ENCODE results near the gene FYB1. TPM values are rescaled to one million over a fixed set of nuclear protein-coding genes. Genes with fewer than 3 reads are reported as not detected.

FYB1 gene
- total and polyA plus RNA-seq, 2 experiments from 2014 or later = not detected

- Histone ChIP-seq H3F3A (replicated peaks; ENCODE audit: low read depth) (no peaks in the 10 kb centered on the region), H3K9me2 (ENCODE audit: insufficient read depth) (no peaks in the 10 kb centered on the region; the same call in 1 of the 2 replicates), H3K4me3 (no peak overlapping the region), H3K4me2 (no peak overlapping the region), H3K27ac (ENCODE audit: low read depth) (no peak overlapping the region), H3K79me2 (replicated peaks; ENCODE audit: insufficient read depth) (no peaks in the 10 kb centered on the region), H4K20me1 (replicated peaks; ENCODE audit: insufficient read depth) (no peaks in the 10 kb centered on the region), H3K4me1 (ENCODE audit: insufficient read depth) (no peaks in the 10 kb centered on the region), H2AFZ (no peak overlapping the region), H3K27me3 (ENCODE audit: insufficient read depth) (no peaks in the 10 kb centered on the region), H3K36me3 (ENCODE audit: insufficient read depth) (no peaks in the 10 kb centered on the region)
- DNase-seq (ENCODE audit: low spot score) (no peak), ATAC-seq (no peak)
- Mint-ChIP-seq H3K9me3 (no peaks in the 10 kb centered on the region), H3K4me1 (no peaks in the 10 kb centered on the region; the same call in 2 of the 3 replicates), H3K27ac (no peak overlapping the region), H3K4me3 (no peak overlapping the region), H3K27me3 (ENCODE audit: insufficient read depth, low read depth, poor library complexity) (no peaks in the 10 kb centered on the region), H3K36me3 (ENCODE audit: low read depth) (no peaks in the 10 kb centered on the region)
- TF ChIP-seq CTCF (conservative IDR thresholded peaks at IDR 0.05; ENCODE audit: low read depth in 2 of 2) (no peak), REST (IDR thresholded peaks at IDR 0.05; ENCODE audit: unreplicated experiment) (no peak), NANOG (IDR thresholded peaks at IDR 0.05; ENCODE audit: borderline replicate concordance) (no peak), EZH2phosphoT487 (IDR thresholded peaks at IDR 0.05; ENCODE audit: unreplicated experiment) (no peak), ZNF331 (CRISPR knock-in tag; IDR thresholded peaks at IDR 0.05; ENCODE audit: low read depth) (no peak), EZH2 (IDR thresholded peaks at IDR 0.05; ENCODE audit: low read depth, unreplicated experiment) (no peak), POLR2AphosphoS5 (IDR thresholded peaks at IDR 0.05; ENCODE audit: low read depth) (no peak), ZNF114 (CRISPR knock-in tag; IDR thresholded peaks at IDR 0.05) (no peak), CREB1 (CRISPR knock-in tag; IDR thresholded peaks at IDR 0.05; ENCODE audit: low read depth) (no peak), ETS1 (IDR thresholded peaks at IDR 0.05) (no peak), STAT1 (IDR thresholded peaks at IDR 0.05; ENCODE audit: unreplicated experiment) (no peak), JUNB (IDR thresholded peaks at IDR 0.05; ENCODE audit: unreplicated experiment) (no peak), ZNF462 (CRISPR knock-in tag; IDR thresholded peaks at IDR 0.05) (no peak)
Observed at GRCh38 chr5:39138892-39139291, 80.5 kb downstream of the FYB1 start.

All from GM23338 (cell line).